Ureter (tissue), 1 donor: ENCODE data around the gene MAFF. TPM values are rescaled to one million over a fixed set of nuclear protein-coding genes. Genes with fewer than 3 reads are reported as not detected.

Experiments
- DNase-seq: peaks from one replicate; pipeline ENCODE4 v3.0.0-alpha.2; 2020; ENCODE audit warnings: low spot score
- total RNA-seq: library from RNA; stranded (reverse); gene quantifications from one replicate; pipeline ENCODE4 v1.2.4, GENCODE V29; 2023
- donor health status: DM: yes; HTN: yes; CAD: no.

The MAFF gene
- total RNA-seq, 1 donor from 2014 or later = 27.0 TPM

DNA sequence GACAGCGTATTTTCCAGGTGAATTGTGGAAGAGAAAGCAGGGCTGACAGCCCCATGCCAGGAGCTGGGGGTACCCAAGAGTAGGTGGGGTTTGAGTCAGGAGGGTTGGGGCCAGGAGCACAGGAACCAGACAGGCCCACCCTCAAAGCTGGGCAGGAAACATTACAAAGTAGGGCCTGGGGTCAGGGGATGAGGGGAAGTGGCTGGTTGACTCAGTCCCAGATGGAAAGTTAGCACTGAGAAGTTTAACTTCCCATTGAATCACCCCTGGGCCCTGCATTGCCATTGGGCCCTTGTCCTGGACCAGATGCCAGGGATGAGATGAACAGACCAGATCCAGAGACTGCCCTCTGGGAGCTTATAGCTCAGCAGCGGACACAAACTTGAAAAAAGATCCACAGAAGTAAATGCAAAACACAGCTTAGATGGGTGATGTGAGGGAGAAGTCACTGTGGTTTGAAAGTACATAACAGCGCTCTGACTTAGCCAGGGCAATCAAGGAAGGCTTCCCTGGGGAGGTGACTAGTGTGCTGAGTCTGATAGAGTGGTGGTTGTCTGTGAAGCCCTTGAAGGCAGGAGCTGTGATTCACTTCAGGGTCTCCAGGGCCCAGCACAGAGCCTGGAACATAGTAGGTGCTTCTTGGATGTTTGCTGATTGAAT, 2.2 kb downstream of the MAFF start:
- no peak for DNase-seq

DNA sequence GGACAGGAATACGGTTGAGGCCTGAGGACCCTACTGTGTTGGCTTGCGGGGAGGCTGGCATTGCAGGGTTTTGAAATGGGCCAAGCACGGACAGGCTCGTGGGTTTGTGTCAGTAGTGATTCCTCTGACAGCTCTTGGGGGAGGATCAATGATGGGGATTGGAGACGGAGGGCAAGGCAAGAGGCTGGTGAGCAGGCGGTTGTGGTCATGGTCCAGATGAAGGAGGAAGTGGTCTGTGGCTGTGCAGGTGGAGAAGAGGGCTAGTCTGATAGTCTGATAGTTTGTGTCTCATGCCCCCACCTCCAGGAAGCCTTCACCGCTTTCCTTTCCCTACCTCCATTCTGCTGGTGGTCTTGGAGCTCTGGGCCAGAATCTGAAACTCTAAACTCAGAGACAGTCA, 3.0 kb downstream of the MAFF start:
- DNase-seq = no peak

DNA sequence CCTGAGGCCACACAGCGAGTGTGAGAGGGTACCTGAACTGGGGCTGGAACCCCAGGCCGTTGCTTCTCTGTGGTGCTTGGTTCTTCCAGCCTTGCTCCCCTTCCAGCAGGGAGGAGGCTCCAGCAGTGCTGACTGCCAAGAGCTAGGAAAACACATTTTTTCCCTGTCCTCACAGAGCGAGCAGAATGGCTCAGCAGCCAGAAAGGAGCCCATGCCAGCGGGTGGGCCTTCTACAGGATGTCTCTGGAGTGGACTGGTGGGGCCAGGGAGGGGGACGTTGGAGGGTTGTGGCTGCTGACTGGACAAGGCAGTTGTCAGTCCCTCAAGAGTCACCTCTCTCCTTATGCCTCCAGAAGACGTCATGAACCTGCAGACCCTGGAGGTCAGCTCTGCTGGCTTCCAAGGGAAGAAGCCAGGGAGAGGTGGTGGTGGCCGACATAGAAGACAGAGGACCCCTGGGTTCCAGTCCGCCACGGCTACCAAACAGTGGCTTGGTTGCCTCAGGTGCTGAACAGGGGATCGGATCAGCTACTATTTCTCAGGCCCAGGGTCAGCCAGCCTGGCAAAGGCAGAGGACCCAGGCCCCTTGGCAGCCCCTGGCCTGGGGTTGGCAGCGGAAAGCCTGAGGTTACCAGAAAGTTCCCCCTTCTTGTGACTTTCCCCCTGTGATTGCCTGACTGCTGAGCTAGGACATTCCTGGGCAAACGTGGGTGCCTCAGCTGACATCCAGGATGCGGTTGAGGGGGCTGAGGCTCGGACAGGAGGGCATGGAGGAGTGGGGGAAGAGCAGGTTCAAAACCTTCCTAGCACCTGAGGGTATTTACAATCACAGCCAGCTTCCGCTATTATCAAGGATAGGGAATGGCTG, 3.7 kb downstream of the MAFF start:
- DNase-seq = peak; percentile 80

DNA sequence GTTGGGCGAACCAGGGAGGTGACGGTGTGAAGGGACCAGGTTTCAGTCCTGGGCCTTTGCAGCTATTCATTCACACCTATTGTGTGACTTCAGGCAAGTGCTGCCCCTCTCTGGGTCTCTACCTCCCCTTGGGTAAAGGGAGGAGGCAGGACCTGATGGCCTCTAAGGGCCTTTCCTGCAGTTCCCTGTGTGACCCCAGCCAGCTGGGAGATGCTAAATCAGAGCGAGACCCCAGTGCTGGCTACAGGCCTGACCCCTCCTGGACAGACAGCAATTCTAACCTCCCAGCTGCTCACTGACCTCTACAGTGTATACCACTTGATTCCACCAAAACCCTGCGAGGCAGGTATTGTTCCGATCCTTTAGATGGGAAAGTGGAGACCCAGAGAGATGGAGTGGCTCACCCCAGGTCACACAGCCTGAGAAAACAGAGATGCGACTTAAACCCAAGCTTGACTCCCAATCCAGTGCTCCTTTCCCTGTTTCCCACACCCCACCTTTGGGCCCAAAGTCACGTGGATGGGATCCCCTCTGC, 6.2 kb downstream of the MAFF start:
- DNase-seq = no peak

DNA sequence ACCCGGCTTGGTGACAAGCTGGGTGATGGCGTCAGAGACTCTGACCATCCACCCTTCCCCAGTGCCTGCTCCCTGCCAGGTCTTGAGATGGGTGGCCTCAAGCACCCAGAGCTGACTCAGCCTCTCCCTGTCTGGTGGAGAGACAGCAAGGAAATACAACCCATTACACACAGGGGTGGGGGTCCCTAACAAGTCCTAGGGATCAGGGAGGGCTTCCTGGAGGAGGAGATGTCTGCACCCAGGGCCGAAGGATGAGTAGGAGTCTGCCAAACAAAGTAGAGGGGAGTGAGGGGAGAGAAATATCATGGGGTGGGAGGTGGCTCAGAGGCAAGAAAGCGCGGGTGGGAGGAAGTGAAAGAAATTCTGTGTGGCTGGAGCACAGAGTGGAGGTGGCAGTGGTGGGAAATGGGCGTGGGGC, 6.8 kb downstream of the MAFF start:
- DNase-seq = no peak

DNA sequence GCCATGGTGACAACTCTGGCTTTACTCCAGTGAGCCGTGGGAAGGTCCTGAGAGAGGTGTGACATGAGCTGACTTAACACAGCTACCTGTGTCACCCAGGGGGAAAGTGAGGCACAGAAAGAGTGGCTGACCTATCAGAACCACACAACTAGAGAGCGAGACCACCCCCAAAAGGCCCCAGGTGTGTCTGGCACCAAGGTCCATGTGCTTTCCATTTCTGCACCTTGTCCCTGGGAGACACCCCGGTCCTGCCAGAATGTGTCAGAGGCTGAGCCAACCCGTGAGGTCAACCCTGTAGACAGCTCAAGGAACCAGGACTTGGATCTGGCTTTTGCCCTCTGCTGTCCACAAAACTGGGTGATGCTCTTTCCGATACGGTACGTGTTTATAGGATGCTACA, 9.8 kb downstream of the MAFF start:
- no peak for DNase-seq

DNA sequence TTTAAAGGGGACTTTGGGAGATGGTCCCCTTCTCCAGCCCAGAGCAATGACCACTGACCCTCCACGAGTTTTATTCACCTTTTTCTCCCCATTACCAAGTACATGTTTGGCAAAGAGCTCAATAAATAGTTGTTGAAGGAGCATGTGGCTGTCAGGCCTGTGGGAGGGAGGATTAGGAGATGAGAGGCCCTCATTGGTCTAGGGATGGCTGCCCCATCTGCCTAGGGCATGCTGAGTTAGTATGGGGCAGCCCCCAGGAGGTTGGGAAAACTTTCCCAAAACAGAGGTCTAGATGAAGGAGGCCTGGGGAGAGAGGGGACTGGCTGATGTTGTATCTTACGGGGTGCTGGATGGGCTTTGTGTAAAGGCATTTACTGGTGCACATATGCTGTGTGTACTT, 10.6 kb downstream of the MAFF start:
- no peak for DNase-seq

GRCh38 chr22:38213319-38213989, 11.7 kb downstream of the MAFF start:
- DNase-seq = no peak

GRCh38 chr22:38213990-38214301, 12.2 kb downstream of the MAFF start:
- DNase-seq = no peak

GRCh38 chr22:38214302-38215056, 12.7 kb downstream of the MAFF start:
- DNase-seq = no peak

DNA sequence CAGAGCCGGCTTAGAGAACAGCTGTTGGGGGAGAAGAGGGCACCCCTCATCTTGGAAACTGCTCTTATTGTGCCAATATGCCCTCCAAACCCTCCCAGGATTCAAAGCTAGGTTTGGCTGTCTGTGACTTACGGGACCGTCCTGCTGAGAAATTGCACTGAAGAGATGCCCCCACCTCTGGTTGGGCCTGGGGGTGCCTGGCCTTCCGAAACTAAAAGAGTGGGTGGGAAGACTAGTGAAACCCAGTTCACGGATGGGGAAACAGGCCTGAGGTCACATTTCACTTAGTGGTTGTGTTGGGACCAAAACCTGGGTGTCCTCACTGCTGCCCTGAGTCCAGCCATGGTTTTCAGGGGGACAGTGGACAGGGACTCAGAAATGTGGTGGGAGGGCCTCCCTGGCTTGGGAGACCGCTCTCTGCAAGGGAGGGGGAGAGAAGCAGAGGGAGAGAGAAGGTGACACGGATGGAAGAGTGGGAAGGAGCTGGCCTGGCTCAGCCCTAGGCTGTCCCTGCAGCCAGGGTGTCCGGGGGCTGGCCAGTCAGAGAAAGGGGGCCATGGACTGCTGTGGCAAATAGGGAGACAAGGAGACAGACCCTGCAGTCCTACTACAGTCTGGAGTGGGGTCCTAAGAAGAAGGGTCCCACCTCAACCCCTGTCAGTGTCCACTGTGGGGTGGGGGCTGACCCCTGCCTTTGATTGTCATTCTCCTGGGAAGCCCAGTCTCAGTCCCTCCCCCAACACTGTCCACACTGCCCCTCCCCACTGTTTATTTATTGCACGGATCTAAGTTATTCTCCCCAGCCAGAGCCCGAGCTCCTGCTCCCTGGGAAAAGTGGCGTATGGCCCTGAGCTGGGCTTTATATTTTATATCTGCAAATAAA, 13.6 kb downstream of the MAFF start:
- no peak for DNase-seq

DNA sequence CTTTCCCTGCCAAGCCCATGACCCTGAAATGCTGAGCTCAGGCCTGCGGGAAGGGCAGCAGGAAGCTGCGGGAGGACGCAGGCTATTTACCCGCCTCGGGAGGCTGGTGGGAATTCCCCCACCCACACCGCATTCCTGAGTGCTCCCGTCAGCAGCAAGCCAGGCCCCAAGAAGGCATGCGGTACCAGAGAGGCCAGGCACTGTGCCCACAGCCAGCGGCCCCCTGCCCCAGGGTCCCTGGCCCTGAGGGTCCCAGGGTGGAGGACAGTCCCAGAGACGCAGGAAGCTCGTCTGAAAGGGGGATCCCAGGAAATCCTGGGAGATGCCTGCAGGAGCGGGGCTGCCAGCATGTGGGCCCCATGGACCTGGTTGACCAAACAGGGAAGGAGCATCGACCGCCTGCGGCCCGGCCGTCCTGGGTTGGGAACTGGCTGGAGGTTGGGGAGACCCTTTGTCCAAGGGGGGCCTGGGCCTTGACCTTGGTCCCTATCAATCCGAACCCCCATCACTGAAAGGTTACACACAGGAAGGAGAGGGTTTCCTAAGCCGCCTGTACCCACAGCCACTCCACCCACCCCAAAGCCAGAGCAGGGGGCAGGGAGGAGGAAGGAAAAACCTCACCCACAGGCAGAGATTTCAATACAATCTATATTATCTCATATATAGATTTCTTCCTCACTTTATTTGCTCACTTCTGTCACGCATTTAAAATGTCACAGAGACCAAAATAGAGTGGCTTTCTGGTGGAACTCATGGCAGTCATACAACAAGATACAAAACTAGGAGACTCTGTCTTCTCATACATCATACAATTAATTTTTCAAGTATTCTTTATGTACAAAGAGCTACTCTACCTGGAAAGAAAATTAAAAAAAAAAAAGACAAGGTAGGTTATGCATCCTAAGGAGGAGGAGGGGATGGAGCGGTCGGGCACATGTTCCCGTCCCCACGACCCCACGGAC, 17.1 kb downstream of the MAFF start:
- DNase-seq = peak; percentile 89

DNA sequence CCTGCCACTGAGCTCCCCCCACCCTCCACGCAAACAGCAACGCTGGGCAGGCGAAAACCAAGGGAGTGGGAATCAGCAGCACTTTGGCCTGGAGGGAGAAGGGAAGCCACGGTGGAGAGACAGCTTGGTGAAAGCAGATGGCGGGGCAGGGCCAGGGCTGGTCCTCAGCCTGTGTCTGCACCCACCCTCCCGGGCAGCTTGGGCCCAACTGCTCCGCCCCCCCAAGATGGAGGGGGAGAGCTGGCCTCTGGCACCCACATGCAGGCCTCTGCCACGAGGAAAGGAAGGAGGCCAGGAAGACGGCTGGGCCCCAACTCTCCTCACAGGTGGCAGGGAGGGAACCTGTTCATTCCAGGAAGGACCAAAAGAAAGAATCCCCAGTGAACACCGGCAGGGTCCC, 17.8 kb downstream of the MAFF start:
- DNase-seq = no peak

GRCh38 chr22:38220163-38220562, 18.4 kb downstream of the MAFF start:
- no peak for DNase-seq

DNA sequence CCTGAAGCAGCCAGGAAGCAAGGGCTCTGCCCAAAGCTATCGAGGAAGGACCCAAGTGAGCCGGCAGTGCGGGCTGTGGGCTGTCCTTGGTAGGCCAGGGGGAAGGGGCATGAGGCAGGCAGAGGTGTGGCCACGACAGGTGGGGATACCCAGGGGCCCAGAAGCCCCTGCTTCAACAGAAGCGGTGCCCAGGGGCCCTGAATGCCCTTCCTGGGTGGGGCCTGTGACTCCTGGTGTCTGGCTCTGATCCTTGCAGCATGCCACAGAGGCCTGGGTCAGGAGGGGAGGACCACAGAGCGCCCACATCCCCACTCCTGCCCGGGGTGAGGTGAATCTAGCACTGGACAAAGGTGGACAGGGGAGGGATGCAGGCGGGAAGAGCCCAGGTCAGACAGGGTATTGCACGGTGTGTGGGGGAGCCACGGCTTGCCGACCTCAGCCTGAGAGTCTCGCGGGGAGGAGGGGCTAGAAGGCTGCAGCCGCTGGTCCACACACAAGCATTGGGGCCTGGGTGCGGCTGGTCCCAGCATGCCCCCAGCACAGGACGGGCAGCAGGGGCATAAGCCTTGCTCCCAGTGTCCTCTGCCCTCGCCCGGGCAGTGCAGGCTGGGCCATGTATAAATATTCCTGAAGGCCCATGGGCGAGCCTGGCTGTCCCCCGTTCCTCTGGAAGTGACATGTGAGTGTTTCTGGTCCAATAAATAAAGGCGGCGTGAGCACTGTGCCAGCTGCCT, 19.0 kb downstream of the MAFF start:
- DNase-seq = no peak

GRCh38 chr22:38221407-38221806, 19.6 kb downstream of the MAFF start:
- DNase-seq = no peak

DNA sequence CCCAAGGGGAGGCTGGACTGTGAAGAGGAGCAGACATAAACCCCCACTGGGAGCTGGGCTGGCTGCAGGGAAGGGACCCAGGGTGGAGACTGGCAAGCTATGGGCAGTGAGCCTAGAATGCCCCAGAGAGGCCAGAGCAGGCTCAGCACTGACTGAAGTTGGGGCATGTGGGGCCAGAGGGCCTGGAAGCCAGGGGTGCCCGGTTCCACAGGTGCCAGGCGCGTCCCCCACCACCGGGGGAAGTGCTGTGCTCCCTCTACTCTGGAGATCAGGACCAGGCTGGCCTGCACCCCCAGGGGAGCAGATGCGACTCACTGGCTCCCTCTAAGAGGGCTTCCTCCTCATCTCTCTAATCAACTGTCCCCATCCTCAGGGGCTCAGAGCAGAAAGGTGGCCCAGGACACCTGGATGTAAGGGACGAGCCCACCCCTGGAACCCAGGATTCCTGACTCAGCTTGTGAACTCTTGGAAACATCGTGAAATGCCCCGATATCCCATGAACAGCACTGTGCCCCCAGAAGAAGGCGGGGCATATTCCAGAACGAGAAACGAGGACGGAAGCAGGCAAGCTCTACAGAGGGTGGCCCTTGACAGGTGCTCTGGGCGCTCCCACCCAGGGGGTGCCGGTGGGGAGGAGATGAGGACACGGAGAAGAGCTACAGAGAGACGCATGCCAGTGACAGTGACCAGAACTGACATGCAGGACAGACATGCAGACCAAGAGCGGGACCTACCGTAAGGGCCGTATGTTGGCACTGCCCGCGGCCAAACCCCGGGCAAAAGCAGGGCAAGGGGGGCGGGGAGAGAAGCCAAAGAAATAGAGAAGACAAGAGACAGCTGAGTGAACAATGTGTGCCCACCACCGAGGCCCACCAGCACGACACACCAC, 20.4 kb downstream of the MAFF start:
- DNase-seq = no peak

DNA sequence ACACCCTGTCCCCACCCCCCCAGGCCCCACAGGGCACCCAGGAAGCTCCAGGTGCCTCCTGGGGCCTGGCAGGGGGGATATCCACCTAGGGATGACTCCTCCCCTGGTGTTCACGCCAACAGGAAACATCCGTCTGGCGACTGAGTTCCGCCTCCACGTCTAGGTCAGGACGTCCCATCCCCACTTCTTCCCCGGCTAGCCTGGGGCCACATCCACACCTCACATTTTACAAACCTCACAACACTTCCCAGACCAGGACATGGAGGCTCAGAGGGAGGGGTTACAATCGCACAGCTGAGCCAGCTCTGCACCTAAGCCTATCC, 21.0 kb downstream of the MAFF start:
- DNase-seq = peak; percentile 67
